ENCODE results near the gene SPINT2. TPM values are rescaled to one million over a fixed set of nuclear protein-coding genes. Genes with fewer than 3 reads are reported as not detected.
"Not testable (repeated sequence)": the region's sequence is repeated elsewhere in the genome, so short reads cannot be mapped to it uniquely, and the experiment has no call there.

SPINT2 gene
- total RNA-seq, 2 donors from 2014 or later, result 6.9 to 9.1 TPM

DNA sequence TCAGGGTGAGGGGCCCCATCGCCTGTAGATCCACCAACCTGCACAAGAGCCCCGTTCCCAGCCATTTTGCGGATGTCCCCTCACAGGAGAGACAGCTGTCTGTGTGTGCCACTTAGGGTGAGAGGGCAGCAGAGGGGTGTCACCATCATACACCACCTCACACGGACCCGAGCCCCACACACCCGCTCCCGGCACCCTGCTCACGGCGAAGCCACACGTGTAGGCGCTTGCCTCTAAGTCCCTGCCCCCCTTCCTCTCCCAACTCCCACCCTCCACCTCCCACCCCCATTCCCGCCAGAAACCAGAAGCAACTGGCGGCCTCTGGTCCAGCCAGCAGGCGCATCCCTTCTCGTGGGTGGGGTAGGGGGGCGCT lies 36.4 kb upstream of the SPINT2 start:
- DNase-seq (ENCODE audit: low spot score) (no peak), ATAC-seq (no peak)
- H3K27ac Mint-ChIP-seq, result no peak overlapping the region
- H3K27me3 Mint-ChIP-seq, result peaks cover 41 to 60% of the 10 kb centered on the region in 2 donors
- peaks cover 7% of the 10 kb centered on the region for H3K36me3 Mint-ChIP-seq
- peaks cover 12 to 16% of the 10 kb centered on the region in 2 donors for H3K4me1 Mint-ChIP-seq (ENCODE audit: low read depth in 2 of 2)
- no peak overlapping the region for H3K4me3 Mint-ChIP-seq
- no peaks in the 10 kb centered on the region for H3K9me3 Mint-ChIP-seq

DNA sequence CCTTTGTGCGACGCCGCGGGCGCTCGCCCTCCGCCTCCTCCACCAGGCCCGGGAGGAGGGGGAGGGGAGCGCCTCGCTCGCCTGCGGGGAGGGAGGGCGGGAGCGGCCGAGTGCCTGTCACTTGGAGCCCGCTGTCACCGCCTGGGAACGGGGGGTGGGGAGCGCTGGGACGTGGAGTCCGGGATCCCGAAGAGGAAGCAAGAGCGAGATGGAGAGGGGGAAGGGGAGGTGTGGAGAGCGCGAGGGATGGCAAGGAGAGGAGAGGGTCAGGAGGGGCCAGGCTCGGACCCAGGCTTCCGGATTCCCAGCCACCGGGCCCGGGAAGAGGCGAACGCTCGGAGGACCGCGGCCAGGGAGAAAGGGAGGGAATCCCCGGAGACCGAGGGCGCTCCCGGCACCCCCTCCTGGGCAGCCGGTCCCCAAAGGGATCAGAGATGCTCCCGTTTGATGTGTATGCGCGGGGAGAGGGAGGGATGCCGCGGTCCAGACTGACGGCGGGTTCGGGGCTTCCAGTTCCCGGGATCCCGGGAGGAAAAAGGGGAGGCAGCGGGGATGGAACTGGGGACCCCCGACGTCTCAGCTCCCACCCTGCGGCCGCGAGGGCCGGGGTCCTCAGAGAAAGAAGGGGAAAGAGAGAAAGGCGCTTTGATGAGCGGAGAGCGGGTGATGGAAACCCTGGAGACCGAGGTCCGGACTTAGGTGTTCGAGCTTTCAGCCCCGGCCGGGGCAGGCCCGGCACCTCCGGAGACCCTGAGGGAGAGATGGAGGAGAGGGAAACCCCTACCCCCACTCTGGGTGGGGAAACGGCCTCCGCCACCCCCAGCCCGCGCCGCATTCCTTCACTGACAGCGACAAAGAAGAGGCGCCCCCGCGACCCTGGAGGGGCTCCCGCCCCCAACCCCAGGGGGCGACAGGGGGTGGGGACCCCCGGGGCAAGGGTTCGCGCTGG lies 35.6 kb upstream of the SPINT2 start:
- H3K36me3 Mint-ChIP-seq, result no peaks in the 10 kb centered on the region
- H3K9me3 Mint-ChIP-seq, result no peaks in the 10 kb centered on the region
- ATAC-seq, result no peak
- peaks cover 6 to 10% of the 10 kb centered on the region in 2 donors for H3K4me1 Mint-ChIP-seq (ENCODE audit: low read depth in 2 of 2)
- H3K27me3 Mint-ChIP-seq, result peaks cover 35 to 52% of the 10 kb centered on the region in 2 donors
- no peak overlapping the region for H3K27ac Mint-ChIP-seq
- no peak for DNase-seq (ENCODE audit: low spot score)
- H3K4me3 Mint-ChIP-seq, result peak overlapping the region; percentile 53

DNA sequence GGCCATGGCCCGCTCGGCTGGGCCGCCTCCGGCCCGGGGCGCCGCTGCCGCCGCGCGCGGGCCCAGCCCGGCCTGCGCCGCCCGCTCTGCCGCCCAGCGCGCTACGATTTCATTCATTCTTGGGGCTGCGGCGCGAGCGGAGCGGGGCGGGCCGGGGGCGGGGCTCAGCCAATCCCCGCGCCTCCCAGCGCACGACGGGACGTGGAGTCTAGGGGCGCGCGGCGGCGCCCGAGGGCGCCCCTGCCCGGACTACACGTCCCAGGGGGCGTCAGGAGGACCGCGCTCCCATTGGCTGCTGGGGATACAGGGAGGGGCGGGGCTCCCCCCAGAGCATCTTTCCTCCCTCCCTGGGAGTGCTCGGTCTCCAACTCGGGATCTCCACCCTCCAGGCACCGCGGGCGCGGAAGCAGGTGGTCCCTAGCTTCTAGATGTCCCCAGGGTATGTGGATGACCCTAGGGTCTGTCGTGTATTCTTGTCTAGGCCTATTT lies 34.7 kb upstream of the SPINT2 start:
- Mint-ChIP-seq H3K36me3 (no peaks in the 10 kb centered on the region), H3K27ac (no peak overlapping the region), H3K9me3 (no peaks in the 10 kb centered on the region), H3K4me3 (no peak overlapping the region), H3K4me1 (ENCODE audit: low read depth in 2 of 2) (peaks cover under 1 to 6% of the 10 kb centered on the region in 2 donors), H3K27me3 (peaks cover 34 to 45% of the 10 kb centered on the region in 2 donors)
- no peak for DNase-seq (ENCODE audit: low spot score)
- ATAC-seq, result peak; percentile 86 to 89

DNA sequence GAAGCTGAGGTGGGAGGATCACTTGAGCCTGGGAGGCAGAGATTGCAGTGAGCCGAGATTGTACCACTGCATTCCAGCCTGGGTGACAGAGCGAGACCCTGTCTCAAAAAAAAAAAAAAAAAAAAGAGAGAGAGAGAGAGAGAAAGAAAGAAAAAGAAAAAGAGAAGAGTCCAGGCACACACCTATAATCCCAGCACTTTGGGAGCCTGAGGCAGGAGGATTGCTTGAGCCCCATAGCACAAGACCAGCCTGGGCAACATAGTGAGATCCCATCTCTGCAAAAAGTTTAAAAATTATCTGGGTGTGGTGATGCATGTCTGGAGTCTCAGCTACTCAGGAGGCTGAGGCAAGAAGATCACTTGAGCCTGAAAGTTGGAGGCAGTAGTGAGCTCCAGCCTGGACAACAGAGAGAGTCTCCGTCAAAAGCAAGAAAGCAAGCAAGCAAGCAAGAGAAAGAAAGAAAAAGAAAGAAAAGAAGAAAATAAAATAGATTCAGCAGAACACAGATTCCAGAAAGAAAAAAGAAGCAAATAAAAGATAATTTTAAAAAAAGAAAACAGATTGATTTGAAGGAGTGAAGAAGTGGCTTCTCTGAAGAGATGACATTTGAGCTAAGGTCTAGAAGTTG lies 33.8 kb upstream of the SPINT2 start:
- H3K27ac Mint-ChIP-seq; H3K36me3 Mint-ChIP-seq; ATAC-seq; DNase-seq (ENCODE audit: low spot score); H3K4me1 Mint-ChIP-seq (ENCODE audit: low read depth in 2 of 2); H3K9me3 Mint-ChIP-seq; H3K4me3 Mint-ChIP-seq: not testable (repeated sequence)
- peaks cover 33 to 44% of the 10 kb centered on the region in 2 donors for H3K27me3 Mint-ChIP-seq

DNA sequence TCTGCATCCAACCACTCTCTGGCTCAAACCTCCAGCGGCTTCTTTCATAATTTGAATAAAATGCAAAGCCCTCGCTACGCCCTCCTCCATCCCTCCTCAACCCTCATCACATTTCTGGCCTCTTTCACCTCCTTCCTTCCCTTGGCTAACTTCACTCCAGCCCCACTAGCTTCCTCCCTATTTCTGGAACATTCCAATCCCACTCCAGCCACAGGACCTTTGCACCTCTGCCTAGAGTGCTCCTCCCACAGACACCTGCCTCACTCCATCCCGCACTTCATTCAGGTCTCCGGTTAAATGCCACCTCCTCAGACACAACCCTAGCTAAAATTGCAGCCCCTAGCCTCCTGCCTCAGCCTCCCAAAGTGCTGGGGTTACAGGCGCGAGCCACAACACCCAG lies 32.5 kb upstream of the SPINT2 start:
- Mint-ChIP-seq H3K36me3 (no peaks in the 10 kb centered on the region), H3K9me3 (no peaks in the 10 kb centered on the region), H3K4me3 (no peak overlapping the region), H3K27me3 (peaks cover 26 to 35% of the 10 kb centered on the region in 2 donors), H3K27ac (no peak overlapping the region), H3K4me1 (ENCODE audit: low read depth in 2 of 2) (no peaks in the 10 kb centered on the region)
- DNase-seq (ENCODE audit: low spot score) (no peak), ATAC-seq (no peak)

DNA sequence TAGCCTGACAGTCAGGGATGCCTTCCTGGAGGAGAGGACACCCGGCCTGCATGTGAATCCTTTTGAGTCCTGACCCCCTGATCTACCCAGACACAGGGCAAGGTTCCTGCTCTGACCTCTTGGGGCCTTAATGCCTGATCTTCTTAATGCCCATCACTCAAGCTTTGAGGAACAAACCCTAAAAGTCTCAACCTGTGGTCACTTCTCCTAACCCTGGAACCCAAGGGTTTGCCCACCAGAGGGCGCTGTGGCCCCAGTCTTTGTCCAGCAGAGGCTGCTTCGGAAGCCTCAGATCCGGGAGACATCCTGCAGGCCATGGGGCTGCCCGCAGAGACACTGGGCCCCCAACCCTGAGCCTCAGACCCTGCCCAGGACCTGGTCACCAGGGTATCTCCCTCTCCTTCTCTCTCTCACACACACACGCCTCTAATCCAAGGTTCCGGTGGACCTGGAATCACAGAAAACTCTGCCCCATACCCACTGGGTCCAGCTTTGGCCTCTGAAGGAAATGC lies 30.6 kb upstream of the SPINT2 start:
- Mint-ChIP-seq H3K36me3 (no peaks in the 10 kb centered on the region), H3K9me3 (no peaks in the 10 kb centered on the region), H3K4me1 (ENCODE audit: low read depth in 2 of 2) (no peaks in the 10 kb centered on the region), H3K27ac (no peak overlapping the region), H3K4me3 (no peak overlapping the region), H3K27me3 (peaks cover 23 to 34% of the 10 kb centered on the region in 2 donors)
- DNase-seq (ENCODE audit: low spot score) (peak; percentile 81), ATAC-seq (peak; percentile 66 to 75)

DNA sequence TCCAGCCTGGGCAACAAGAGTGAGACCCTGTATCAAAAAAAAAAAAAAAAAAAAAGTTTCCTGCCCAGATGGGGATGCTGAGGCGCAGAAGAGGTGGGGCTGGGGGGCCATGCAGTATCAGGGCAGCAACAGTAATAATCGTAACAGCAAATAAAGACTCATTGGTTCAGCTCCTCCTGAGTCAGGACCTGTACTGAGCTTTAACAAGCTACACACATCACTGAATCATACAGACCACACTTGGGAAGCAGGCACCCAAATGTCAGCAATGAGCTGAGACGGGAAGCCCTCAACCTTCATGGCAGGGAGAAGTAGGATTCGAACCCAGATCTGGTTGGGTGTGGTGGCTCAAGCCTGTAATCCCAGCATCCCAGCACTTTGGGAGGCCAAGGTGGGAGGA lies 29.8 kb upstream of the SPINT2 start:
- Mint-ChIP-seq H3K4me1 (ENCODE audit: low read depth in 2 of 2) (no peaks in the 10 kb centered on the region), H3K4me3 (no peak overlapping the region), H3K27ac (no peak overlapping the region), H3K9me3 (no peaks in the 10 kb centered on the region), H3K27me3 (peaks cover 23 to 37% of the 10 kb centered on the region in 2 donors), H3K36me3 (no peaks in the 10 kb centered on the region)
- ATAC-seq (no peak), DNase-seq (ENCODE audit: low spot score) (no peak)

DNA sequence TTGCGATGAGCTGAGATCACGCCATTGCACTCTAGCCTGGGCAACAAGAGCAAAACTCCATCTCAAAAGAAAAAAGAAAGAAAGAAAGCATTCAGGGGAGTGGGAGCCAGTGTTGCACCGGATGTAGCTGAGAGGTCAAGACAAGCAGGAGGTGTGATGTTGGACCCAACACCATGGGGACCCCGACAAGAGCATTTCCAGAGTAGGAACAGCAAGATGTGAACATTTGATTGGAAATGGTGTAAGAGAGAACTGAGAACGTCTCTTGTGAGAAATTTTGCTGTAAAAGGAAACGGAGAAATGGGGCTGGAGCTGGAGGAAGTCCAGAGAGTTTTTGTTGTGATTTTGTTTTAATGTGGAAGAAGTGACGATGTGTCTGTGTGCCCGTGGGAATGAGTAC lies 24.6 kb upstream of the SPINT2 start:
- Mint-ChIP-seq H3K27me3 (peaks cover 14 to 17% of the 10 kb centered on the region in 2 donors), H3K4me1 (ENCODE audit: low read depth in 2 of 2) (peaks cover 5% of the 10 kb centered on the region in 2 donors), H3K27ac (no peak overlapping the region), H3K4me3 (no peak overlapping the region), H3K9me3 (no peaks in the 10 kb centered on the region), H3K36me3 (no peaks in the 10 kb centered on the region)
- ATAC-seq (no peak), DNase-seq (ENCODE audit: low spot score) (no peak)

DNA sequence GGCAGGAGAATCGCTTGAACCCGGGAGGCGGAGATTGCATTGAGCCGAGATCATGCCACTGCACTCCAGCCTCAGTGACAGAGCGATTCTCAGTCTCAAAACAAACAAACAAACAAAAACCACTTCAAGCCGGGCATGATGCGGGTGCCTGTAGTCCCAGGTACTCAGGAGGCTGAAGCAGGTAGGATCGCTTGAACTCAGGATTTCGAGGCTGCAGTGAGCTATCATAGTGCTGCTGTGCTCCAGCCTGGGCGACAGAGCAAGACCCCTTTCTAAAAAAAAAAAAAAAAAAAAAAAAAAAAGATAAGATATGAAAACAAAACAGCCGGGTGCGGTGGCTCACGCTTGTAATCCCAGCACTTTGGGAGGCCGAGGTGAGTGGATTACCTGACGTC lies 21.1 kb upstream of the SPINT2 start:
- Mint-ChIP-seq H3K4me1 (ENCODE audit: low read depth in 2 of 2) (peaks cover 5% of the 10 kb centered on the region in 2 donors), H3K4me3 (no peak overlapping the region), H3K27ac (peak overlapping the region in 1 of 2 donors; percentile 62), H3K9me3 (no peaks in the 10 kb centered on the region), H3K36me3 (no peaks in the 10 kb centered on the region), H3K27me3 (peaks cover 10% of the 10 kb centered on the region in 2 donors)
- DNase-seq (ENCODE audit: low spot score) (no peak), ATAC-seq (no peak)

DNA sequence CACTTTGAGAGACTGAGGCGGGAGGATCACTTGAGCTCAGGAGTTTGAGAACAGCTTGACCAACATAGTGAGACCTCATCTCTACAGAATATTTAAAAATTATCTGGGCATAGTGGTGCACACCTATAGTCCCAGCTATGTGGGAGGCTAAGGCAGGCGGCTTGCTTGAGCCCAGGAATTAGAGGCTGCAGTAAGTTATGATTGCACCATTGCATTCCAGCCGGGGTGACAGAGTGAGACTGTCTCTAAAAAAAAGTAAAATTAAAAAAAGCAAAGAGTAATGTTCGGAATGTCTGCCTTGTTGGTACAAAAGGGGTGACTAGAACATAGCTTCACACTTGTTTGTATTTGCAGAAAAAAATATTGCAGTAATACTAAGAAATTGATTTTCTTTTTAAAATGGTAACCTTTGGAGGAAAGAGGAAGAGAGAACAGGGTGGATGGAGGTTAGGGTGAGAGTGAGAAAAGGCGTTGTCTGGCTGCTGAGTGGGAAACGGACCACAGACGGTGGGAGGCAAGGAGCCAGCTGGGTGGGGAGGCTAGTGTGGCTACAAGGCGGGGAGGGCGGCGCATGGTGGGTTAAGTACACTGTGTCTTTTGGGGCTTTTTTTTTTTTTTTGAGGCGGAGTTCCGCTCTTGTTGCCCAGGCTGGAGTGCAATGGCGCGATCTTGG lies 18.4 kb upstream of the SPINT2 start:
- Mint-ChIP-seq H3K9me3 (no peaks in the 10 kb centered on the region), H3K27me3 (peaks cover 0 to 5% of the 10 kb centered on the region in 2 donors), H3K27ac (no peak overlapping the region), H3K4me3 (no peak overlapping the region), H3K4me1 (ENCODE audit: low read depth in 2 of 2) (peaks cover 5% of the 10 kb centered on the region in 2 donors), H3K36me3 (no peaks in the 10 kb centered on the region)
- DNase-seq (ENCODE audit: low spot score) (no peak), ATAC-seq (no peak)

DNA sequence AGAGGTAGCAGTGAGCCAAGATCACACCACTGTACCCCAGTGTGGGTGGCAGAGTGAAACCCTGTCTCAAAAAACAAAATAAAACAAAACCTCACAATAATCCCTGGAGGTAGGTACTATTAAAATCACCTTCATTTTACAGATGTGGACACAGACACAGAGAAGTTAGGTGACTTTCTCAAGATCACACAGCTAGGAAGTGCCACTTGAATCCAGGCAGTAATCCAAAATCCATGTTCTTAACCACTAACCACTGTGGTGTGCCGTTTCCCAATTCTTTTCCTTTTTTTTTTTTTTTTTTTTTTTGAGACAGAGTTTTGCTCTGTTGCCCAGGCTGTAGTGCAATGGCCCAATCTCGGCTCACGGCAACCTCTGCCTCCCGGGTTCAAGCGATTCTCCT lies 17.2 kb upstream of the SPINT2 start:
- Mint-ChIP-seq H3K9me3 (no peaks in the 10 kb centered on the region), H3K27me3 (peaks cover 8% of the 10 kb centered on the region in 2 donors), H3K4me3 (no peak overlapping the region), H3K27ac (no peak overlapping the region), H3K4me1 (ENCODE audit: low read depth in 2 of 2) (peaks cover 5% of the 10 kb centered on the region in 2 donors), H3K36me3 (no peaks in the 10 kb centered on the region)
- ATAC-seq (no peak), DNase-seq (ENCODE audit: low spot score) (no peak)

DNA sequence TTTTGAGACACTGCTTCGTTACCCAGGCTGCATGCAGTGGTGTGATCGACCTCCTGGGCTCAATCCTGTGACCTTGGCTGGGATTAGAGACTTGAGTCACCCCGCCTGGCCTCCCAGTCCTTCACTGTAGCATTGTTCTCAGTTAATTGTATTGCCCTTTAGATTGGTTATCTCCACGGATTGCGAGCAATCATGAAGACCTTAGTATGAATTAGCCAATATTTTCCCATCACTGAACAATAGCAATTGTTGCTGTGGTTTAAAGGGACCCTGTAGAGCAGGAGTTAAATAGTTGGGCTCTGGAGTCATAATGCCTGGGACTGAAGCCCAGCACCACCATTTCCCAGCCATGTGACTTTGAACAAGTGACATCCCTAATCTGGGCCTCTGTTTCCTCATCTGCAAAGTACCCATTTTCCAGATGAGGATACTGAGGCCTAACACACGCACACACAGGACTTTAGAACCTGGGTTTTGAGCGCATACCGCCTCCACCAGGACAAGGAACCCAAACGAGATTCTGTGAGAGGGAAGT lies 16.6 kb upstream of the SPINT2 start:
- Mint-ChIP-seq H3K27ac (no peak overlapping the region), H3K9me3 (no peaks in the 10 kb centered on the region), H3K27me3 (peaks cover 8% of the 10 kb centered on the region in 2 donors), H3K4me1 (ENCODE audit: low read depth in 2 of 2) (peaks cover 5% of the 10 kb centered on the region in 2 donors), H3K36me3 (no peaks in the 10 kb centered on the region), H3K4me3 (no peak overlapping the region)
- ATAC-seq (no peak), DNase-seq (ENCODE audit: low spot score) (no peak)

DNA sequence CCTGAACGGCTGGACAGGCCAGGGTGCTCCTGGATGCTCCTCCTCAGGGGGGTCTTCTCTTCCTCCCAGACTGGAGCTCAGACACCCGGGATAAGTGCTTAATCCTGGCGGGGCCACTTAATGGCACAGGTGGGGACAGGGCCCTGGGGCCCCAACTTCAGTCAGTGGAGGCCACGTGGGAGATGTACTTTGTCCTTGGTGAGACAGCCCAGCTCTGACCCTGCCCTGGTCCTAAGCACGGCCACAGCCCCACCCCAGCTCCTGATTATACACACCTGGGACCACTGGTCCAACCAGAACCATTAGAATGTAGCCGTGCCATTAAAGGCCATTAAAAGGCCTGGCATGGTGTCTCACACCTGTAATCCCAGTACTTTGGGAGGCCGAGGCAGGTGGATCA lies 16.0 kb upstream of the SPINT2 start:
- DNase-seq (ENCODE audit: low spot score) (no peak), ATAC-seq (no peak)
- H3K4me3 Mint-ChIP-seq, result no peak overlapping the region
- no peaks in the 10 kb centered on the region for H3K9me3 Mint-ChIP-seq
- peaks cover 5% of the 10 kb centered on the region in 2 donors for H3K4me1 Mint-ChIP-seq (ENCODE audit: low read depth in 2 of 2)
- H3K36me3 Mint-ChIP-seq, result no peaks in the 10 kb centered on the region
- peaks cover 8% of the 10 kb centered on the region in 2 donors for H3K27me3 Mint-ChIP-seq
- no peak overlapping the region for H3K27ac Mint-ChIP-seq

All from natural killer cell treated with Interleukin-12 subunit alpha and Interleukin-12 subunit beta and Interleukin-15 and Interleukin-18, amount 100 ng/mL, for 72 hours (primary cell).